HCT116 (cell line): ENCODE measurements around the gene PIEZO2. TPM values are rescaled to one million over a fixed set of nuclear protein-coding genes. Genes with fewer than 3 reads are reported as not detected.

Source experiments
- ATAC-seq: fragments of 200-7000 bp; cut with Tn5 transposase; 2 replicates; pipeline ENCODE4 v1.9.1; 2020; ENCODE audit warnings: mild to moderate bottlenecking, moderate library complexity
- BruUV-seq: library from RNA; stranded (reverse); fragments of 400-500 nt; replicated peaks from 2 replicates; lab custom pipeline; 2021; lab: Mats Ljungman, UMichigan
- CTCF ChIA-PET: fragments of 300-600 bp; sonication (Branson Sonifier 250); formaldehyde crosslinking; loops from one replicate; lab custom pipeline; 2021; ENCODE audit warnings: antibody characterized with exemption; lab: Charles Lee
- POLR2A ChIA-PET: fragments of 300-600, 350-600 bp; sonication (Branson Sonifier 250); formaldehyde crosslinking; loops from one replicate; lab custom pipeline; 2021; ENCODE audit warnings: antibody characterized with exemption; lab: Charles Lee
- RAD21 ChIA-PET, 2 experiments: fragments of 300-600 bp; sonication (Branson Sonifier 250); formaldehyde crosslinking; loops; one replicate each; lab custom pipeline; 2023; ENCODE audit warnings: low total read pairs in 2 of 2; ENCODE audit not compliant: uncharacterized antibody in 2 of 2, unreplicated experiment in 2 of 2, low non-redundant PET in 1 of 2; lab: Charles Lee
- DNase-seq: peaks from one replicate; pipeline ENCODE4 v3.0.0-alpha.2; 2010; ENCODE audit warnings: low read depth, low spot score
- H2AFZ ChIP-seq: fragments of 200-600 bp; shearing (Covaris generic), sonication (generic); 2 replicates; pipeline ENCODE4 v1.6.1; 2017; ENCODE audit warnings: low read depth, mixed run types, mixed read lengths, antibody characterized with exemption, low read length; ENCODE audit not compliant: poor library complexity, severe bottlenecking
- H3K27ac ChIP-seq: 2 replicates; pipeline ENCODE4 v1.5.1; 2012; ENCODE audit warnings: low read depth, low read length
- H3K27me3 ChIP-seq: fragments of 200-600 bp; sonication (generic); 2 replicates; pipeline ENCODE4 v1.6.1; 2016; ENCODE audit warnings: mixed run types, low read length, mixed read lengths; ENCODE audit not compliant: insufficient read depth
- H3K36me3 ChIP-seq, 2 experiments: fragments of 200-500 bp in 1 of 2; fragments of 200-600 bp in 1 of 2; sonication (Bioruptor generic) in 1 of 2; sonication (generic) in 1 of 2; 2 replicates each; pipeline versions ENCODE4 v1.5.1 to v1.6.1; 2014 to 2016; ENCODE audit warnings: low read length in 2 of 2, inconsistent platforms in 1 of 2, mixed read lengths in 1 of 2, mixed run types in 1 of 2; ENCODE audit not compliant: insufficient read depth in 2 of 2, control insufficient read depth in 1 of 2
- H3K4me1 ChIP-seq, 2 experiments: fragments of 200-600 bp in 1 of 2; sonication (generic) in 1 of 2; 2 replicates each; pipeline versions ENCODE4 v1.5.1 to v1.6.1; 2012 to 2017; ENCODE audit warnings: low read length in 2 of 2, inconsistent platforms in 1 of 2, mild to moderate bottlenecking in 1 of 2, mixed read lengths in 1 of 2, mixed run types in 1 of 2, moderate library complexity in 1 of 2; ENCODE audit not compliant: insufficient read depth in 2 of 2, control insufficient read depth in 1 of 2
- H3K4me2 ChIP-seq: fragments of 200-600 bp; sonication (generic); 2 replicates; pipeline ENCODE4 v1.6.1; 2017; ENCODE audit warnings: mixed run types, low read length, mixed read lengths
- H3K4me3 ChIP-seq, 2 experiments: fragments of 200-600 bp in 1 of 2; sonication (generic) in 1 of 2; replicated peaks in 1 of 2; 2 replicates each; pipeline ENCODE4 v1.5.1; 2011 to 2016; ENCODE audit warnings: low read length in 2 of 2, control low read depth in 1 of 2, low read depth in 1 of 2, mild to moderate bottlenecking in 1 of 2, mixed read lengths in 1 of 2, mixed run types in 1 of 2
- H3K79me2 ChIP-seq: fragments of 200-600 bp; sonication (generic); 2 replicates; pipeline ENCODE4 v1.6.1; 2017; ENCODE audit warnings: mild to moderate bottlenecking, mixed run types, low read length, moderate library complexity, mixed read lengths; ENCODE audit not compliant: insufficient read depth
- H3K9ac ChIP-seq: fragments of 200-600 bp; sonication (generic); 2 replicates; pipeline ENCODE4 v1.6.1; 2016; ENCODE audit warnings: low read length, mixed read lengths
- H3K9me2 ChIP-seq: fragments of 200-600 bp; sonication (generic), shearing (Covaris generic); 2 replicates; pipeline ENCODE4 v1.6.1; 2017; ENCODE audit warnings: mixed run types, mild to moderate bottlenecking, moderate library complexity; ENCODE audit not compliant: insufficient read depth
- H3K9me3 ChIP-seq, 2 experiments: fragments of 200-500 bp in 1 of 2; fragments of 200-600 bp in 1 of 2; sonication (Bioruptor generic) in 1 of 2; sonication (generic) in 1 of 2; 2 replicates each; pipeline ENCODE4 v1.6.1; 2014 to 2017; ENCODE audit warnings: low read length in 2 of 2, mixed read lengths in 2 of 2, inconsistent platforms in 1 of 2, low read depth in 1 of 2, mild to moderate bottlenecking in 1 of 2, mixed run types in 1 of 2, moderate library complexity in 1 of 2; ENCODE audit not compliant: control insufficient read depth in 1 of 2, insufficient read depth in 1 of 2
- H4K20me1 ChIP-seq: fragments of 200-600 bp; sonication (generic), shearing (Covaris generic); 2 replicates; pipeline ENCODE4 v1.6.1; 2017; ENCODE audit warnings: mixed run types, mild to moderate bottlenecking, moderate library complexity; ENCODE audit not compliant: insufficient read depth
- CBX3 ChIP-seq: IDR thresholded peaks from 2 replicates; pipeline ENCODE4 v1.6.1; 2012; ENCODE audit warnings: low read depth
- CEBPB ChIP-seq: IDR thresholded peaks from 2 replicates; pipeline ENCODE4 v1.6.1; 2012; ENCODE audit warnings: low read depth
- ELF1 ChIP-seq: IDR thresholded peaks from 2 replicates; pipeline ENCODE4 v1.6.1; 2012; ENCODE audit warnings: low read depth, borderline replicate concordance
- EZH2 ChIP-seq: fragments of 200-600 bp; sonication (generic); IDR thresholded peaks from 2 replicates; pipeline ENCODE4 v1.6.1; 2017; ENCODE audit warnings: antibody characterized with exemption, mixed run types
- EZH2phosphoT487 ChIP-seq: fragments of 200-600 bp; IDR thresholded peaks from 2 replicates; pipeline ENCODE4 v1.6.1; 2018; ENCODE audit warnings: antibody characterized with exemption, borderline replicate concordance
- POLR2A ChIP-seq: IDR thresholded peaks from 2 replicates; pipeline ENCODE4 v1.7.0; 2011; ENCODE audit warnings: borderline replicate concordance; ENCODE audit not compliant: insufficient read depth, insufficient read length; ENCODE audit errors: extremely low read depth
- TCF7L2 ChIP-seq: IDR thresholded peaks from 2 replicates; pipeline ENCODE4 v1.7.0; 2011; ENCODE audit warnings: borderline replicate concordance, inconsistent platforms; ENCODE audit not compliant: insufficient read depth, insufficient read length; ENCODE audit errors: extremely low read depth
- YY1 ChIP-seq: IDR thresholded peaks from 2 replicates; pipeline ENCODE4 v1.6.1; 2011; ENCODE audit warnings: low read length, low read depth, moderate library complexity, mild to moderate bottlenecking; ENCODE audit not compliant: insufficient replicate concordance; ENCODE audit errors: extremely low read depth
- intact Hi-C: fragments of 100-400 bp; cut with micrococcal nuclease; formaldehyde crosslinking; loops from 2 replicates; pipeline ENCODE4 v1.10.0; 2022
- total RNA-seq: library from RNA; stranded (reverse); gene quantifications from one replicate; pipeline ENCODE4 v1.2.1, GENCODE V29; 2021; ENCODE audit not compliant: unreplicated experiment
- TF ChIP-seq, protein P1 (sequence below), 3 experiments: fragments of 200-600 bp in 1 of 3; sonication (generic) in 1 of 3; IDR thresholded peaks in 2 of 3; conservative IDR thresholded peaks in 1 of 3; 2 replicates each; pipeline ENCODE4 v1.5.1; 2012 to 2017; ENCODE audit warnings: low read depth in 2 of 3, low read length in 2 of 3, antibody characterized with exemption in 1 of 3, borderline replicate concordance in 1 of 3, control low read depth in 1 of 3, mild to moderate bottlenecking in 1 of 3, mixed read lengths in 1 of 3, mixed run types in 1 of 3, moderate library complexity in 1 of 3; ENCODE audit not compliant: insufficient read depth in 1 of 3
- TF ChIP-seq, protein P2 (sequence below): IDR thresholded peaks from 2 replicates; pipeline ENCODE4 v1.6.1; 2012
- TF ChIP-seq, protein P3 (sequence below): IDR thresholded peaks from 2 replicates; pipeline ENCODE4 v1.6.1; 2011; ENCODE audit warnings: mild to moderate bottlenecking, low read length, moderate library complexity; ENCODE audit not compliant: insufficient replicate concordance; ENCODE audit errors: extremely low read depth
- TF ChIP-seq, protein P4 (sequence below): IDR thresholded peaks from 2 replicates; pipeline ENCODE4 v1.6.1; 2012; ENCODE audit warnings: low read depth
- TF ChIP-seq, protein P5 (sequence below): IDR thresholded peaks from 2 replicates; pipeline ENCODE4 v1.6.1; 2012

The PIEZO2 gene
- total RNA-seq, 1 experiment from 2014 or later = 0.34 TPM

DNA sequence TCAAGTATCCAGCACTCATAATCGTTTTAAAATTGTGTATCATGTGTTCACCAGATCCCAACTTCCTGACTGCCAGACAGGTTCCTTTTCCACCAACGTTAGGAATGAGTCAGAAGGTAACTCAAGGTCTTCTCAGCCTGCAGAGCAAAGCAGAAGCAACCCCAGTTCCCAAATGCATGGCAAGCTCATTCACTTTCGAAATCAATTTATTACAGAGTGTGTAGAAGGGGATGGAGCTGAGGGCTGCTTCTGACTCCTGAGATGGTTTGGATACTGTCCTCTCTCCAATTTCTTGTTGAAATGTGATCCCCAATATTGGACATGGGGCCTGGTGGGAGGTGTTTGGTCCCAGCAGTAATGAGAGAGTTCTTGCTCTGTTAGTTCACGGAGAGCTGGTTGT lies 114.5 kb downstream of the PIEZO2 start:
- CTCF ChIA-PET = no interaction called here
- Histone ChIP-seq H3K27me3 (peaks cover 15% of the 10 kb centered on the region; the same call in 1 of the 2 replicates), H3K4me2 (no peak overlapping the region), H3K9ac (no peak overlapping the region), H3K36me3 (no peaks in the 10 kb centered on the region), H3K9me3 (no peaks in the 10 kb centered on the region), H2AFZ (no peak overlapping the region), H3K4me1 (no peaks in the 10 kb centered on the region), H4K20me1 (no peaks in the 10 kb centered on the region), H3K9me2 (no peaks in the 10 kb centered on the region)
- DNase-seq = no peak
- intact Hi-C loops = no loop called here
- no TSS peak for BruUV-seq
- no peak for ATAC-seq
- POLR2A ChIA-PET = no interaction called here
- TF ChIP-seq POLR2A (no peak), EZH2phosphoT487 (no peak), CEBPB (no peak), EZH2 (no peak), YY1 (no peak), ELF1 (no peak), CBX3 (no peak), TCF7L2 (no peak)
- TF ChIP-seq, protein P1, sequence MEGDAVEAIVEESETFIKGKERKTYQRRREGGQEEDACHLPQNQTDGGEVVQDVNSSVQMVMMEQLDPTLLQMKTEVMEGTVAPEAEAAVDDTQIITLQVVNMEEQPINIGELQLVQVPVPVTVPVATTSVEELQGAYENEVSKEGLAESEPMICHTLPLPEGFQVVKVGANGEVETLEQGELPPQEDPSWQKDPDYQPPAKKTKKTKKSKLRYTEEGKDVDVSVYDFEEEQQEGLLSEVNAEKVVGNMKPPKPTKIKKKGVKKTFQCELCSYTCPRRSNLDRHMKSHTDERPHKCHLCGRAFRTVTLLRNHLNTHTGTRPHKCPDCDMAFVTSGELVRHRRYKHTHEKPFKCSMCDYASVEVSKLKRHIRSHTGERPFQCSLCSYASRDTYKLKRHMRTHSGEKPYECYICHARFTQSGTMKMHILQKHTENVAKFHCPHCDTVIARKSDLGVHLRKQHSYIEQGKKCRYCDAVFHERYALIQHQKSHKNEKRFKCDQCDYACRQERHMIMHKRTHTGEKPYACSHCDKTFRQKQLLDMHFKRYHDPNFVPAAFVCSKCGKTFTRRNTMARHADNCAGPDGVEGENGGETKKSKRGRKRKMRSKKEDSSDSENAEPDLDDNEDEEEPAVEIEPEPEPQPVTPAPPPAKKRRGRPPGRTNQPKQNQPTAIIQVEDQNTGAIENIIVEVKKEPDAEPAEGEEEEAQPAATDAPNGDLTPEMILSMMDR (IDR thresholded peaks at IDR 0.05 in 2 of 3, conservative IDR thresholded peaks at IDR 0.05 in 1 of 3; ENCODE audit: borderline replicate concordance in 1 of 3, insufficient read depth in 1 of 3, low read depth in 2 of 3, low read length in 2 of 3) = no peak
- TF ChIP-seq, protein P2, sequence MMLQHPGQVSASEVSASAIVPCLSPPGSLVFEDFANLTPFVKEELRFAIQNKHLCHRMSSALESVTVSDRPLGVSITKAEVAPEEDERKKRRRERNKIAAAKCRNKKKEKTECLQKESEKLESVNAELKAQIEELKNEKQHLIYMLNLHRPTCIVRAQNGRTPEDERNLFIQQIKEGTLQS = no peak
- TF ChIP-seq, protein P3, sequence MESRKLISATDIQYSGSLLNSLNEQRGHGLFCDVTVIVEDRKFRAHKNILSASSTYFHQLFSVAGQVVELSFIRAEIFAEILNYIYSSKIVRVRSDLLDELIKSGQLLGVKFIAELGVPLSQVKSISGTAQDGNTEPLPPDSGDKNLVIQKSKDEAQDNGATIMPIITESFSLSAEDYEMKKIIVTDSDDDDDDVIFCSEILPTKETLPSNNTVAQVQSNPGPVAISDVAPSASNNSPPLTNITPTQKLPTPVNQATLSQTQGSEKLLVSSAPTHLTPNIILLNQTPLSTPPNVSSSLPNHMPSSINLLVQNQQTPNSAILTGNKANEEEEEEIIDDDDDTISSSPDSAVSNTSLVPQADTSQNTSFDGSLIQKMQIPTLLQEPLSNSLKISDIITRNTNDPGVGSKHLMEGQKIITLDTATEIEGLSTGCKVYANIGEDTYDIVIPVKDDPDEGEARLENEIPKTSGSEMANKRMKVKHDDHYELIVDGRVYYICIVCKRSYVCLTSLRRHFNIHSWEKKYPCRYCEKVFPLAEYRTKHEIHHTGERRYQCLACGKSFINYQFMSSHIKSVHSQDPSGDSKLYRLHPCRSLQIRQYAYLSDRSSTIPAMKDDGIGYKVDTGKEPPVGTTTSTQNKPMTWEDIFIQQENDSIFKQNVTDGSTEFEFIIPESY = no peak
- TF ChIP-seq, protein P4, sequence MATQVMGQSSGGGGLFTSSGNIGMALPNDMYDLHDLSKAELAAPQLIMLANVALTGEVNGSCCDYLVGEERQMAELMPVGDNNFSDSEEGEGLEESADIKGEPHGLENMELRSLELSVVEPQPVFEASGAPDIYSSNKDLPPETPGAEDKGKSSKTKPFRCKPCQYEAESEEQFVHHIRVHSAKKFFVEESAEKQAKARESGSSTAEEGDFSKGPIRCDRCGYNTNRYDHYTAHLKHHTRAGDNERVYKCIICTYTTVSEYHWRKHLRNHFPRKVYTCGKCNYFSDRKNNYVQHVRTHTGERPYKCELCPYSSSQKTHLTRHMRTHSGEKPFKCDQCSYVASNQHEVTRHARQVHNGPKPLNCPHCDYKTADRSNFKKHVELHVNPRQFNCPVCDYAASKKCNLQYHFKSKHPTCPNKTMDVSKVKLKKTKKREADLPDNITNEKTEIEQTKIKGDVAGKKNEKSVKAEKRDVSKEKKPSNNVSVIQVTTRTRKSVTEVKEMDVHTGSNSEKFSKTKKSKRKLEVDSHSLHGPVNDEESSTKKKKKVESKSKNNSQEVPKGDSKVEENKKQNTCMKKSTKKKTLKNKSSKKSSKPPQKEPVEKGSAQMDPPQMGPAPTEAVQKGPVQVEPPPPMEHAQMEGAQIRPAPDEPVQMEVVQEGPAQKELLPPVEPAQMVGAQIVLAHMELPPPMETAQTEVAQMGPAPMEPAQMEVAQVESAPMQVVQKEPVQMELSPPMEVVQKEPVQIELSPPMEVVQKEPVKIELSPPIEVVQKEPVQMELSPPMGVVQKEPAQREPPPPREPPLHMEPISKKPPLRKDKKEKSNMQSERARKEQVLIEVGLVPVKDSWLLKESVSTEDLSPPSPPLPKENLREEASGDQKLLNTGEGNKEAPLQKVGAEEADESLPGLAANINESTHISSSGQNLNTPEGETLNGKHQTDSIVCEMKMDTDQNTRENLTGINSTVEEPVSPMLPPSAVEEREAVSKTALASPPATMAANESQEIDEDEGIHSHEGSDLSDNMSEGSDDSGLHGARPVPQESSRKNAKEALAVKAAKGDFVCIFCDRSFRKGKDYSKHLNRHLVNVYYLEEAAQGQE = no peak
- TF ChIP-seq, protein P5, sequence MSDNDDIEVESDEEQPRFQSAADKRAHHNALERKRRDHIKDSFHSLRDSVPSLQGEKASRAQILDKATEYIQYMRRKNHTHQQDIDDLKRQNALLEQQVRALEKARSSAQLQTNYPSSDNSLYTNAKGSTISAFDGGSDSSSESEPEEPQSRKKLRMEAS = no peak
- TF ChIP-seq, all 23 proteins: peak for 0
- no peak overlapping the region for H3K4me3 ChIP-seq
- H3K27ac ChIP-seq = no peak overlapping the region
- no peaks in the 10 kb centered on the region for H3K79me2 ChIP-seq
- RAD21 ChIA-PET = no interaction called here
